Epidermal melanocyte (primary cell): Measurements from ENCODE around the gene FANCB.

ENCODE experiments used
- DNase-seq: peaks from one replicate; pipeline ENCODE4 v3.0.0; 2011; ENCODE audit warnings: low spot score; ENCODE audit not compliant: insufficient read length

FANCB gene

GRCh38 chrX:14872851-14873675 is at the start of gene FANCB, which contains the start of gene MOSPD2:
TSS of gene FANCB (minus strand) at chrX:14873069. CDS start at chrX:14865510, 7,559 bp downstream.
TSS of gene MOSPD2 (plus strand) at chrX:14873421. CDS start at chrX:14873529, 108 bp downstream.
- DNase-seq, result peak; percentile 64

- no peak for DNase-seq
These were observed 49.6 kb upstream of the FANCB start for GRCh38 chrX:14922437-14922836.

GRCh38 chrX:14920196-14920595 is 47.3 kb upstream of the FANCB start:
- DNase-seq, result no peak

DNA sequence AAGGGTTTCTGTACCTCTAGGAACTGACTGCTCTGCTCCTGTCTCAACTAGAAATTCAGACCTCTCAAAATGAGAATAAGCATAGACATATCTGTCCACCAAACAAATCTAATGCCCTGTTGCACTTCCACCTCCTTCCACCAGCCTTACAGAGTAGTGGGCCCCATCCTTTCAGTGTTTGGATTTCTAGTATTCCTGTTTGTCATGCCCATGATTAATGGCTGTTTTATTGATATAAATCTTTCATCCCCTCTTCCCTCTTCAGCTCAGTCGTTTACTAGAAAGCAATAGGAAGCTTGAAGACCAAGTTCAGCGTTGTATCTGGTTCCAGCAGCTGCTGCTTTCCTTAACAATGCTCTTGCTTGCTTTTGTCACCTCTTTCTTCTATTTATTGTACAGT is 46.5 kb upstream of the FANCB start:
- DNase-seq, result no peak

DNA sequence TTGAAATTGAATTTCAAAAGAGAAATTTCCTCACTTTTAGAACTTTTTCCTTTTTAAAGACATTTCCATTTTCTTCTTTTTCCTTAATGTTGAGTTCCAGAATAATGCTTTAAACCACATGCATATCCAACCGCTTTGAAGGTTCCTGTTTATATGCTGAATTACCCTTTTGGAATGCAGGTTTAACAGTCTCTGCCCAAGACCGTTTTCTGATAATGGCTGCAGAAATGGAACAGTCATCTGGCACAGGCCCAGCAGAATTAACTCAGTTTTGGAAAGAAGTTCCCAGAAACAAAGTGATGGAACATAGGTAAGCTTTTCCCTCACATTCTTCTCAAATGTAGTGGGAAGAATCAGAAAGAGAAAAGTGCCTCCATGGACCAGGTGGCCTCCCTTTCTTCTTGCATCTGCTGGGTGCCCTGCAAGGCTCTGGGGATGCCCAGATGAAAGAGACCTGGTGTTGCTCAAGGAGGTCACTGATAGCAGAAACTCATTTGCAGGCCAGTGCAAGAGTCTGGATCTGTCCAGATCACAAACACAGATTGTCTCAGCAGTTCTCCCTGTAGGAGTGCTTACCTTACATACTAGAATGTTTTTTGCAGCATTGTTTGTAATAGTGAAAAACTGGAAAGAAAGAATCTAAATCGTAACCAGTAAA is 43.3 kb upstream of the FANCB start:
- DNase-seq, result no peak

DNA sequence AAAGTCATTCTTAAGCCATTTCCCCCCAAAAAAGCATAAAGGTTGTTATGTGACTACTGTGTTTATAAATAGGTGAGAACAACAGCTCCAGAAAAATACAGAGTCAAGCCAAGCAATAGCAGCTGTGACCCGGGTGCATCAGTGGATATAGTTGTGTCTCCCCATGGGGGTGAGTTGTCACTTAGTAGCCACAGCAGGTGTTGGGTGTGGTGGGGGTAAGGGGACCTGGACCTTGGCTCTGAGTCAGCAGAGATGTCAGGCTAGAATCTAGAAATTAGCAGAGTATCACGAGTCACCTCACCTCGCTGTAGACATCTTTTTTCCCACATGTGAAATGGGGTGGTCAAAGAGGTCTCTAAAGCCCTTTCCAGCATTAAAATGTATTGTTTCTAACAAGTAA is 42.7 kb upstream of the FANCB start:
- no peak for DNase-seq

- no peak for DNase-seq
These were observed 40.4 kb upstream of the FANCB start for GRCh38 chrX:14913241-14913640.

DNA sequence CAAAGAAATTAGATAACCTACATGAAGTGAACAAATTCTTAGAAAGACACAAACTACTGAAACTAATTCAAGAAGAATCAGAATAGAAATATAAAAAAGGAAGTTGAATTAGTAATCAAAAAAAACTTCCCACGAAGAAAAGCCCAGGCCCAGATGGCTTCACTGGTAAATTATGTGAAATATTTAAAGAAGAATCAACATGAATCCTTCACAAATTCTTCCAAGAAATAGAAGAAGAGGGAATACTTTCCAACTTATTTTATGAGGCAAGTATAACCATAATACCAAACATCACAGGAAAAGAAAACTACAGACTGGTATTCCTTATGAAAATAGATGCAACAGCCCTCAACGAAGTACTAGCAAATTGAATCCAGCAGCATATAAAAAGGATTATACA is 31.0 kb upstream of the FANCB start:
- DNase-seq, result no peak

DNA sequence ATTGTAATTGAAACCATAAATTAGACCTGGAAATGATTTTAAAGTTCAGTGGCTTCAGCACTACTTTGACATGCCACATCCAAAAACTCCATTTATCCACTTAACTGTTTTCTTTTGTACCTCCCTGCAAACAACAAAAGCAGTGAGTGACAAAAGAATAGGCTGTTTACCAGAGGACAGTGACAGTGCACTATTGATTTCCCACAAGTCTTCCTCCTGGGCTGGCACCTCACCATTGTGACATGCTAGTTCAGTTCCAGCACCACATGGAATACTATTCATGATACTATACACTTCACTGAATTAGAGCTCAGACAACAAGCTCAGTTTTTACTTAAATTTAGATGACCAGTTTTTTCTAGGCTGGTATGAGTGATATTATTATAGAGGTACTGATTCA is 29.7 kb upstream of the FANCB start:
- no peak for DNase-seq

DNA sequence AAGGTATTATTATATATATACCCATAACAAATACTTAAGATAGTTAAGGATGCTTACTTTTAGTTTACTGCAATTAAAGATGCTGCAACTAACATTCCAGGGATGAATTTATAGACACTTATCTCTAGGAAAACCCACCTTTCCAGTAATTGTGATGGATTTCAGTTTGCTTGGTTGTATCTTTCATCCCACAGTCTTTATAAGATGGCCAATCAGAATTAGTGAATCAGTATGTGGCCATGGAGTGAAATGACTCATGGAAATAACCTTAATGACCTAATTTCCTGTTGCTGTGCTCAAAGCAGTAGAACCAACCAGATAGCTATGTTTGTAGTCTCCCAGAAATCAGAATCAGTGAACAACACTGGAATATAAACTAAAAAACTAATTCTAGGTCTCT is 26.7 kb upstream of the FANCB start:
- DNase-seq, result no peak

DNA sequence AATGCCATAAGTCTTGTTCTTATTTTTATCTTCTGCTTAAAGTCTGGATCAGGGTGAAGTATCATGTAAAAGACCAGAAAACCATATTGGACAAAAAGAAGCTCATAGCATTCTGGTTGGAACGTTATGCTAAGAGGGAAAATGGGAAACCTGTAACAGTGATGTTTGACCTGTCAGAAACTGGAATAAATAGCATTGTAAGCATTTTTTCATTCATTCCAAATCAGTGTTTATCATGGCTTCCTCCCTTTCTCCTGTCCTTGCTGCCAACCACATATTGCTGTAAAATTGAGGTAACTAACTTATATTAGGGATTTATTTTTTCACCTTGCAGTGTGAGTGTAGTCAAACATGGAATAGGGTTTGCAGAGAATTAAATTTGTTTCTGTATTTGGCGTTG is 24.2 kb upstream of the FANCB start:
- no peak for DNase-seq

DNA sequence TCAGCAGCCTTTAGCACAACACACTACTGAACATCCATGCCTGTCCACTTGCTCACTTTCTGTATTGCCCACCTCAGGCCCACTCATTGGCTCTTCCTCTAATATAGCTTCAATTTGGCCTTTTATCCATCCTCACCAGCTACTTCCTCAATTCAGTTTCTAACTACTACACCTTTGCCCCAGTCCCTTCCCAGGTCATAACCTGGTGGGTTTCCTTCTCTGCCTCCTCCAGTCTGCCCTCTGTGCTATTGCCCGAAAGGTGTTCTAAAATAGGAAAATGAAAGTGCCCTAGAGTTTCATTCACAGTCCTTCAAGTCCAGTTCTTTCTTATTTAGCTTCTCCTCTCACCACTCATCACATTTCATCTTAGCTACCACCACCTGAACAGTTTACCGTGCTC is 23.4 kb upstream of the FANCB start:
- DNase-seq, result no peak

GRCh38 chrX:14886252-14886651 is 13.4 kb upstream of the FANCB start:
- DNase-seq, result no peak

GRCh38 chrX:14884714-14885113 is 11.8 kb upstream of the FANCB start:
- no peak for DNase-seq

GRCh38 chrX:14883826-14884225 is 11.0 kb upstream of the FANCB start:
- DNase-seq, result no peak

DNA sequence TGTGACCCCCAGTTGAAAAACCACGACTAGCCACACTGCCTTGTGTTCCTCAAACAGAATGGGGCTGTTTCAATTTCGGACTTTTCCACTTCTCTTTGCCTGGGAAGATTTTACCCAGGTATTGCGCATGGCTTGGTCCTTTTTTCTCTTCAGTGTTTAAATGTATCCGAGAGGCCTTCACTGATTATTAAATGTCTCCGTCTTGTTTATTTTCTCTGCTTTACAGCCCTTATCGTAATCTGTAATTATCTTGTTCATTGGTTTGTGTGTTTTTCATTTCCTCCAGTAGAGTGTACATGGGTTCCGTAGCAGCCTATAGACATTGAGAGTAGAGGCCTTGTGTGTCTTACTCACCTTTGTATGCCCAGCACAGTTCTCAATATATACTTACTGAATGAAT is 2.8 kb upstream of the FANCB start:
- DNase-seq, result no peak

GRCh38 chrX:14873676-14874049 is 794 bp upstream of the FANCB start:
- no peak for DNase-seq

DNA sequence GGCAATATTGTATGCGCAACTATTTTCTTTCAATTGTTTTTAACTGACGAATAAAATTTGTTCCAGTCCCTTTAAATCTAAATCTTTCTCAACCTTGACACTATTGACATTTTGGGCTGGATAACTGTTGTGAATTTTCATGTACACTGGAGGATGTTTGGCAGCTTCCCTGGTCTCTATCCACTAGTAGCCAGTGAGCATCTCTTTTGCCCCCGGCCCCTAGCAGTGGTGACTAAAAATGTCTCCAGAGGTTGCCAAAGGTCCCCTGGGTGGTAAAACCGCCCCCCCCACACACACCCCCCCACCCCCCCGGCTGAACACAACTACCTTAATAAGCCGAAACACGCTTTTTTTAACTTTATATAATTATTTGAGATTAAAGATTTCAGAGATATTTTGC is 514 bp downstream of the FANCB start:
- DNase-seq, result no peak

GRCh38 chrX:14871767-14872166 is 1.1 kb downstream of the FANCB start:
- no peak for DNase-seq

GRCh38 chrX:14865201-14865600 is 7.7 kb downstream of the FANCB start:
- no peak for DNase-seq

GRCh38 chrX:14864631-14865030 is 8.2 kb downstream of the FANCB start:
- DNase-seq, result no peak

DNA sequence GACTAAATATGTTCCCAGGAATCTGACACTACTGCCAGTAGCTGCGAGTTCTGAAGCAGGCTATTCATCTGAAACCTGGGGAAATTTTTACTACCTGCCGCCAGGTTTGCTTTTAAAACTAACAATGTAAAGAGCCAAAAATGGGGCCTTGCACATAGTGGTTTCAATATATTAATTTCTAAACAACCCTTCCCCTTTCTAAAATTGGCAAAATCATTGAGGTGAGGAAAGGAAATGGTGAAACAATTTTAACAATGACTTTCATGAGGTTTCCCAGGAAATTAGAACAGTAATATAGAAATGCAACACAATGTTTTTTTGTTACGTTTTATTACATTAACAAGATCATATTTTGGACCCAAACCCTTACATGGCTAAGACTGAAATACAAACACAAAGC is 21.3 kb downstream of the FANCB start:
- no peak for DNase-seq

DNA sequence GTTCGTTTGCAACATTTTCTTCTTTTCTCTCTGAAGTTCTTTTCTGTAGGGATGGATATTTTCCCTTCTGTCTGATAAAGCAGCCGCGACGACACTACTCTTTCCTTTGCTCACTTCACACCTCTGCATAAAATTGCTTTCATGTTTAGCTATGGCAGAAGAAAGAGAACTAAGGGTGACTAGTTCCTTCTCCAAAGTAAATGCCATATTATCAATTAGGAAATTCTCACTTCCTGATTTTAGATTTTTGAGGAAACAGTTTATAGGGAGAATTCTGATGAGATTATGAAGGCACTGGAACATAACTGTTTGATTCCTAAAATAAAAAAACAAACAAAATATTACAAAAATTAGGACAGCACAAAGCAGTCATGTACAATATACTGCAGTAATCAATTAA is 29.2 kb downstream of the FANCB start:
- no peak for DNase-seq
